GM11168 (cell line): Measurements from ENCODE around the gene CYSRT1.

Experiments
- in situ Hi-C: fragments of 300-500 bp; cut with MboI; formaldehyde crosslinking; loops from one replicate; pipeline ENCODE4 v1.12.0; 2022; ENCODE audit warnings: low sequenced_read_pairs; ENCODE audit not compliant: unreplicated experiment

CYSRT1 gene

DNA sequence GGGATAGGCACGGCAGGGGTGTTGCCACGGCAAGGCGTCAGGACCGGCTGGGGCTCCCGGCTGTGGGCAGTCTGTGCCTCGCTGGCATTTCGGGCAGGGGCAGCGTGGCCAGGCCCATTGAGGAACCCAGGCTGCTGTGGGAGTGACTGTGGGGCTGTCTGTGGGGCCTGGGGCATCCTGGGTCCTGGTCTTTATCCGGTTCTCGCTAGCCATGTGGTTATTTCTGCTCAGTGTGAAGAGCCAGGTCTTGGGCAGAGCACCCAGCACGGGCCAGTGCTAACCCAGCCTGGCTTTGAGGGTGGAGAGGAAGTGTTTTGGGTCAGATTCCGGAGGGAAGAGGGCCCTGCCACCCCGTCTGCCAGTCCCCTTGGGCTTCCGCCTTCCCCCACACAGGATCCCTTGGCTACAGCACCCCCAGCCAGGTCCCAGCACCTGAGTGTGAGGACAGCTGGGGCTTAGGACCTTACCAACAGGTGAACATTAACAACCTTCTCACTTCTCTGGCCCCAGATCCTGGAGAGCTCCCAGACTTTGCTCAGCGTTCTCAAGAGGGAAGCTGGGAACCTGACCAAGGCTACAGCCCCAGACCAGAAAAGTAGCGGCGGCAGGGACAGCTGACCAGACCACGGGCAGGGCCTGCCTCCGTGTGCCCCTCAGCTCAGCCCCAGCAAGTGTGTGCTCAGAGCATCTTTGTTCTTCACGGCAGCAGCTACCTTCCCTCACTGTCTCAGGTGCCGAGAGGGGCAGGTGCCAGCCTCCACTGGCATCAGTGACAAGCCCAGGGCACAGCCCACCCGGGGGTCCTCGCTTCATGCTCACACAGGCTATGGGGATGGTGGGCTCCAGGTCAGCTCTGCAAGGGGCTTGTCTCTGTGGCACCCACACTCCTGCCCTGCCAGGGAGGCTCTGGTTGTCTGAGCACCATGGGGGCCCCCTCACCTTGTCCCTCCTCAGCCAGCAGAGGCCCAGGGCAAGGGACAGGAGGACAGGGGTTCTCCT is 35.4 kb upstream of the CYSRT1 start:
- in situ Hi-C loops, result no loop called here

- in situ Hi-C loops, result no loop called here
Observed at GRCh38 chr9:137190315-137190856, 34.6 kb upstream of the CYSRT1 start.

DNA sequence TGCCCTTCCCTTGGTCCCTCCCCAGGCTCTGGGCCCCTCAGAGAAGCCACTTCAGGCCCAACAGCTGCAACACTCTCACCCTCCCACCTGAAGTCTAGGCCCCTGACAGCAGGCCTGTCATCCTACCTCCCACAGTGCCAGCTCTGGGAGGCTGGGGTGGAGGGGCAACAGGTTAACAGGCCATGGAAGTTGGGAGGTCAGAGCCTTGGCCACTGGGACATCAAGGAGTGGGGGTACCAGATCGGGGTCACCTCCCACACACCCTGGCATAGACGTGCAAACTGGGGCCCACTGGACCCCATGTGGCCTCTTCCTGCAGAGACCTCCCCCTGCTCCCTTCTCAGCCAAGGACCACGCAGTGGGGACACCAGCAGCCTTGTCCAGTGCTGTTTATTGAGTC is 33.7 kb upstream of the CYSRT1 start:
- in situ Hi-C loops, result no loop called here

GRCh38 chr9:137191691-137192447 is 33.1 kb upstream of the CYSRT1 start:
- in situ Hi-C loops, result no loop called here

DNA sequence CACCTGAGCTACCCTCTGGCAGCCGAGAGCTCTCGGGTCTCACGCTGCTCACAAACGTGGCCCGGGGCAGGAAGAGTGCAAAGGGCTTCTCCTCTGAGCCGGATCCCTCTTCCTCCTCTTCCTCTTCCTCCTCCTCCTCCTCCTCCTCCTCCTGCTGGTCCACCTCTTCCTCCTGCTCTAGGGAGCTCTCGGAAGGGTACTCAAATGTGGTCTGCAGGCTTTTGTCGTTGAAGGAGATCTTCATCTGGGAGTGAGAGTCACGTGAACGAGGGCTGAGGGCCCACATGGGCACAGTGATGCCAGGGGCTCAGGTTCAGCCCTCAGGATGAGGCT is 32.6 kb upstream of the CYSRT1 start:
- in situ Hi-C loops, result no loop called here

DNA sequence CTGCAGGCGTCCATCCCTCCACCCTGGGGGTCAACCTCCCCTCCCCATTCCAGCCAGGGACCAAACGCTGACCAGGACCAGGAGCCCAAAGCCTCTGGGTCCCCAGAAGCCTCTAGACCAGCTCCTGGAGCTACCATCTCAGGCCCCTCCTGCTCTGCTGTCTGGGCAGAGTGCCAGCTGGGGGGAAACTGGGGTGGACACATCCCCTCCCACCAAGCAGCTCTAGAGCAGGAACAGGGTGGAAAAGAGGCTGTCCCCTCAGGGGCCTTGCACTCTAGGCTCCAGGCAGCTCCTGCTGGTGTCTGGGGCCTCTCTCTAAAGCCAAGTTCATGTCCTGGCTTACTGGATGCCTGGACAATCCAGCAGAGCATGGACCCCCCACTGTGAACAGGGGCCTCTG is 32.1 kb upstream of the CYSRT1 start:
- in situ Hi-C loops, result no loop called here

DNA sequence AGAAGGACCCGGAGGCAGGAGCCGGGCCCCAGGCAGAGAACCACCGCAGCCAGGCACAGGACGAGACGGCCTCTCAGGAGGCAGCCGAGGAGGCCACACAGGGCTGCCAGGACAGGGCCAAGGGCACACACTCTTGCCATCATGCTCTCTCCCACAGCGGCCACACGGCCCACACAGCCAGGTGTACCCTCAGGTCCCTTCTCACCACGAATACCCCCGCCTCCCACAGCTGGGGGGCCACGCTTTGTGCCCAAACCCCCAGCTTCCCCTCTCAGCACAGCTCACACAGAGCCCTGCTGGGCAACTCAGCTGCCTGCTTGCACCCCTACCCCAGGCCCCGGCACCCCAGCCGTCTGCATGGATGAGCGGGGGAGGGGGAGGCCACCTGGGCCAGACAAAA is 31.2 kb upstream of the CYSRT1 start:
- in situ Hi-C loops, result no loop called here

GRCh38 chr9:137194388-137194787 is 30.6 kb upstream of the CYSRT1 start:
- in situ Hi-C loops, result no loop called here

DNA sequence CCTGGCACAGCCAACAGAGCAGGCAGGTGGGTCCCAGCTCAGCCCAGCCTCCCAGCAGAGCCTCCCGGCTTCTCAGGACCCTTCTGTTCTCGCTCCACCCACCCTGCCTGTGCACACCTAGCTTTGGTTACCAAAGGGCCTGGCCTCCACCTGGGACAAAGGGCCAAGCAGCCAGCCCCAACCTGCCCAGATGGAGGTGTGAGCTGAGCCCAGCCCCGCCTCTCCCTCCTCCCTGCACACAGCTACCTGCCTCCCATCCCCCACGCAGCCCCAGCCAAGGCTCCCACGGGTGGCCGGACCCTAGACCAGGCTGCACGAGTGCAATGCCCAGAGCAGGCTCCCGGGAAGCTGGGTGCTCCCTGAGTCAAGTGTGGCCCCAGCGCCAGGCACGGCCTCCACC is 30.1 kb upstream of the CYSRT1 start:
- in situ Hi-C loops, result no loop called here

DNA sequence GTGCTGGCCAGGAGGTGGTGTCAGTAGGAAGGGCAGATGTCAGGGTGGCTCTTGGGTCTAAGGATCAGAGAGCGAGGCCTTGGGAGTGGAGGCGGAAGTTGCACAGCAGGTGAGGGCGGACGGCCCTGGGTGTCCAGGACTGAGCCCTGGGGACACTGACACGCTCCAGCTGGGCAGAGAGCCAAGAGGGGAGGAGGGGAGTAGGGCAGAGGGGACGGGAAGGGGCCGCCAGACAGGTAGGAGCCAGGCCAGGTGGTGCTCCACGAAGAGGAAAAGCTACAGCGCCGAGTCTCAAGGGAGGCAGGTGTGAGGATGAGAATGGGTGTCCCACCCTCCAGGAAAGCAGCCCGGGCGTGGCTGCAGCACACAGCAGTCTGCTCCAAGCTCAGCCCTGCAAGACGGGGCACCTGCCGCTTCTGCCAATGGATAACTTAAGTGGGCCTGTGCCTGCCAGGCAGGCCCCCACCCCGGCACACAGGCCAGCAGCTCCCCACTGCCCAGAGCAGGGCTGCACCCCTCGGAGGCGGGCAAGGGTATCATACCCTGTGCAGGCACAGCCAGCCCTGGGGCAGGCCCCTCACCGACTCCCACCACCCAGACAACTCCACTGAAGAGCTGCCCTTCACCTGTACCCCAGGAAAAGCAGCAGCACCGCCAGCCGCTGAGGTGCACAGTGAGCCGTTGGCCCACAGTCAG is 29.3 kb upstream of the CYSRT1 start:
- in situ Hi-C loops, result no loop called here

- in situ Hi-C loops, result no loop called here
Observed at GRCh38 chr9:137198051-137198901, 26.7 kb upstream of the CYSRT1 start.

DNA sequence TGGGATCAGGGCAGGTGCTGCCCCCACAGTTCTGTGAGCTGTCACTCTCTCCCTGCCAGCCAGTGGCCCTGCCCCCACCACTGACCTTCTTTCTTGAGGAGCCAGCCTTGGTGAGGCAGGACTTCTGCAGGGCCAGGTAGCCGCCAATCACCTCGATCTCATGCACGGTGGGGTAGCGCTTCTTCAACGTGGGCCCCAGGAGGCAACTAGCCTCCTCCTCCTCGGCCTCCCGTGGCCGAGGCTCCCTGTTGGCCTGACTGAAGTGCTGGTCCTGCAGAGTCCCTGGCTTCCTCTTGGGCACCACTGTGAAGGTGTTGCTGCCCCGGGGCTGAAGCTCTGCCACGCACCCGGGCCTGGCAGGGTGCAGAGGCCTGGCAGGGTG is 26.1 kb upstream of the CYSRT1 start:
- in situ Hi-C loops, result no loop called here

DNA sequence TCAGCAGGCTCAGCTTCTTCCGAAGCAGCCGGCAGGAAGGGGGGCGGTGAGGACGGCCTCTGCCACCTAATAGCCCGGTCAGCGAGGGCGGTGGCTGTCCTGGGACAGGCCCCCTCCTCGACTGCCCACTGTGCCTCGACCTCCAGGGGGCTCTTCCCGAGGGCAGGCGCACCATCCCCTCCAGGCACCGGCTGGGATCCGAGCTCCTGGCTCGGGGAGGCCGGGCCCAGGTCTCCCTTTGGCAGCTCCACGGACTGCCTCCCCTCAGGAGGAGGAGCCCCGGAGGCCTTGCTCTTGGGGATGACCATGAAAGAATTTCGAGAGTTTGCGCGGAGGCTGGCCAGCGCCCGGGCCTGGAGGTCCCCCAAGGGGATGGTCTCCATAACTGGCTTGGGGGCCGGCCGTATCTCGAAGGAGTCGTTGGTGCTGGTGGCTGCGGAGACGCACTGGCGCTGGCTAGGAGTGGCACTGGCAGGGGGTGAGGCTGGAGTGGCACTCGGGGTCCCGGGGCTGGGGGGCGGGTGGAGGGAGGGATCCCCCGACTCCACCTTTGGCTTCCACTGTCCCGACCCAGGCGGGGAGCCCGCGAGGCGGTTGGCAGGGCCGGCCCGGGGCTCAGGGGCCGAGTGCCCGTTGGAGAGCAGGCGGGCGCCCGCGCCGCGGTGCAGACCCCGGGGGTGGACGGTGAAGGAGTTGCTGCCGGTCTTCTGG is 25.4 kb upstream of the CYSRT1 start:
- in situ Hi-C loops, result no loop called here

DNA sequence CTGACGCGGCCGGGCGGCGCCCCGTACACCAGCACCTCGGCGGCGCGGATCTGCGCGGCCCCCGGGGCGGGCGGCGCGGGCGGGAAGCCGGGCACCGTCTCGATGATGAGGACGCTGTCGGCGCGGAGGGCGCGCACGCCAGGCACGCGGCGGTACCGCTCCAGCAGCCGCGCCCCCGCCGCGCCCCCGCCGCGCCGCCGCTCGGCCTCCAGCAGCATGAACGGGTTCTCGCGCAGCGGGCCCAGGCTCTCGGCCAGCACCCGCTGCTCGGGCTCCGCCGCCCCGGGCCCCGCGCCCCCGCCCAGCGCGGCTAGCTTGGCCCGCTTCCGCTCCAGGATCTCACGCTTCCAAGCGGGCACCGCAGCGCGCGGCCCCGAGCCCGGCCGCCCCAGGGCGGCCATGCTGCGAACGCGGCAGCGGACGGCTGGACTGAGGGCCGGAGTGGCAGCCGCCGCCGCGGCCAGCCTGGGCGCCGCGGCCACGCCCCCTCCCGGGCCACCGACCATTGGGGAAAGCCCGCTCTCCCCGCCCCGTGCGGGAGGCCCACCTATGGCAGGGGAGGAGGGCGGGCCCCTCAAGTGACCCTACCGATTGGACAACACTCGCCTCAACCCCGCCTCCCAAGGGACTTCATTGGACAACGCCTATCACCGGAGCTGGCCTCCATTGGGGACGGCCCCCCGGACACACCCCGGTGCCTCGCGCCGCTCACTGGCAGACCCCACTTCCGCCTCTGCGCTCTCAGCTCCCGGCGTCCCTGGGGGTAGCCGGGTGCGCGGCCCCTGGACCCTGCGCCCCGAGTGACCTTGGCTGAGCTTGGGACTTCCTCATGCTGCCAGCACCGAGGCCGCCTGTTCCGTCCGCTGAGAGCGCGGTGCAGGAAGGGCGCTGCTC is 24.4 kb upstream of the CYSRT1 start, which contains the start of gene TPRN:
TSS of gene TPRN (minus strand) at position 431 of the 894 bp plus-strand sequence. CDS start at position 401, 30 bp downstream.
- in situ Hi-C loops, result no loop called here

- in situ Hi-C loops, result no loop called here
Observed at GRCh38 chr9:137201205-137201868, 23.6 kb upstream of the CYSRT1 start.

DNA sequence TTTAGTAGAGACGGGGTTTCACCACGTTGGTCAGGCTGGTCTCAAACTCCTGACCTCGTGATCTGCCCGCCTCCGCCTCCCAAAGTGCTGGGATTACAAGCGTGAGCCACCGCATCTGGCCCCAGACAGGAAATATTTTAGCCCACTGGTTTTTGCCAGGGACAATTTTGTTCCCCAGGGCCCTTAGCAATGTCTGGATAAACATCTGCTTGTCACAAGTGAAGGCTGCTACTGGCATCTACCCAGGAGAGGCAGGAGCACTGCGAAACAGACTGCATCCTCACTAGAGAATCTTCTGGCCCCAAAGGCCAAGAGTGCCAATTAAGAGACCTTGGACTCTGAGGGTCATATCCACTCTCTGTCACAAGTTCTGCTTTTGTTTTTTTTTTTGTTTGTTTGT is 22.0 kb upstream of the CYSRT1 start:
- in situ Hi-C loops, result no loop called here

- in situ Hi-C loops, result no loop called here
Observed at GRCh38 chr9:137204731-137205125, 20.2 kb upstream of the CYSRT1 start.
